HG02885 (cell line): ENCODE data around the gene CREB5.

ENCODE experiments used
- ATAC-seq: cut with Tn5 transposase; IDR thresholded peaks from one replicate; pipeline ENCODE4 v1.9.1; 2021; ENCODE audit warnings: mild to moderate bottlenecking; ENCODE audit not compliant: unreplicated experiment, poor library complexity

CREB5 gene

GRCh38 chr7:28474282-28474638, 61.9 kb downstream of the CREB5 start:
- ATAC-seq = no peak

GRCh38 chr7:28474640-28475039, 62.3 kb downstream of the CREB5 start:
- no peak for ATAC-seq

- ATAC-seq = no peak
These were observed 64.7 kb downstream of the CREB5 start for GRCh38 chr7:28477041-28477442.

- no peak for ATAC-seq
These were observed 66.3 kb downstream of the CREB5 start for GRCh38 chr7:28478656-28479055.

GRCh38 chr7:28479507-28479947, 67.2 kb downstream of the CREB5 start:
- peak; percentile 72 for ATAC-seq

- ATAC-seq = no peak
These were observed 68.3 kb downstream of the CREB5 start for GRCh38 chr7:28480595-28480994.

- peak; percentile 70 for ATAC-seq
These were observed 69.0 kb downstream of the CREB5 start for GRCh38 chr7:28481091-28481926.

- ATAC-seq = no peak
These were observed 70.8 kb downstream of the CREB5 start for GRCh38 chr7:28483112-28483511.

- no peak for ATAC-seq
These were observed 71.7 kb downstream of the CREB5 start for GRCh38 chr7:28483908-28484605.

- ATAC-seq = no peak
These were observed 72.3 kb downstream of the CREB5 start for GRCh38 chr7:28484606-28484935.

- ATAC-seq = no peak
These were observed 75.2 kb downstream of the CREB5 start for GRCh38 chr7:28487487-28487886.

- no peak for ATAC-seq
These were observed 75.9 kb downstream of the CREB5 start for GRCh38 chr7:28488061-28488791.

- no peak for ATAC-seq
These were observed 78.5 kb downstream of the CREB5 start for GRCh38 chr7:28490831-28491230.

- ATAC-seq = no peak
These were observed 81.2 kb downstream of the CREB5 start for GRCh38 chr7:28493477-28493876.

GRCh38 chr7:28497009-28497408, 84.7 kb downstream of the CREB5 start:
- ATAC-seq = no peak

GRCh38 chr7:28498636-28499035, 86.3 kb downstream of the CREB5 start:
- ATAC-seq = no peak

- ATAC-seq = no peak
These were observed 87.8 kb downstream of the CREB5 start for GRCh38 chr7:28500138-28500537.

- no peak for ATAC-seq
These were observed 90.1 kb downstream of the CREB5 start for GRCh38 chr7:28502408-28502807.

GRCh38 chr7:28503396-28503795, 91.1 kb downstream of the CREB5 start:
- no peak for ATAC-seq

- ATAC-seq = no peak
These were observed 92.7 kb downstream of the CREB5 start for GRCh38 chr7:28505014-28505413.

GRCh38 chr7:28505867-28506266, 93.5 kb downstream of the CREB5 start:
- no peak for ATAC-seq
